Parathyroid adenoma (tissue), 2 donors: Measurements from ENCODE around the gene KCNJ15.

Source experiments
- H2AFZ ChIP-seq: fragments of 300-600 bp; sonication (generic); one replicate; pipeline ENCODE4 v1.7.0; 2017; ENCODE audit warnings: antibody characterized with exemption, mild to moderate bottlenecking
- H3K27ac ChIP-seq: fragments of 300-600 bp; sonication (generic); one replicate; pipeline ENCODE4 v1.7.0; 2017
- H3K27me3 ChIP-seq: fragments of 300-600 bp; sonication (generic); one replicate; pipeline ENCODE4 v1.7.0; 2017; ENCODE audit warnings: low read length; ENCODE audit not compliant: control insufficient read depth, insufficient read depth
- H3K36me3 ChIP-seq: fragments of 300-600 bp; sonication (generic); one replicate; pipeline ENCODE4 v1.7.0; 2017; ENCODE audit warnings: low read length; ENCODE audit not compliant: control insufficient read depth, insufficient read depth
- H3K4me1 ChIP-seq: fragments of 300-600 bp; sonication (generic); one replicate; pipeline ENCODE4 v1.7.0; 2017; ENCODE audit warnings: control low read depth
- H3K4me2 ChIP-seq: fragments of 300-600 bp; sonication (generic); one replicate; pipeline ENCODE4 v1.7.0; 2017; ENCODE audit warnings: low read length
- H3K4me3 ChIP-seq: fragments of 300-600 bp; sonication (generic); one replicate; pipeline ENCODE4 v1.7.0; 2017; ENCODE audit warnings: low read depth, low read length
- H3K79me2 ChIP-seq: fragments of 300-600 bp; sonication (generic); one replicate; pipeline ENCODE4 v1.7.0; 2017; ENCODE audit warnings: control low read depth
- H3K9ac ChIP-seq: fragments of 300-600 bp; sonication (generic); one replicate; pipeline ENCODE4 v1.7.0; 2017; ENCODE audit warnings: mild to moderate bottlenecking
- H3K9me3 ChIP-seq: fragments of 300-600 bp; sonication (generic); one replicate; pipeline ENCODE4 v1.7.0; 2017; ENCODE audit warnings: low read length; ENCODE audit not compliant: control insufficient read depth
- CTCF ChIP-seq: fragments of 300-600 bp; sonication (generic); IDR thresholded peaks from one replicate; pipeline ENCODE4 v1.7.0; 2017; ENCODE audit warnings: antibody characterized with exemption, mild to moderate bottlenecking
- donor health status: primary hyperparathyroidism.

Gene KCNJ15

GRCh38 chr21:38266732-38267131, 9.9 kb downstream of the KCNJ15 start:
- no peaks in the 10 kb centered on the region for H3K9me3 ChIP-seq
- no peak overlapping the region for H2AFZ ChIP-seq
- H3K4me2 ChIP-seq, result no peak overlapping the region
- peaks cover under 1% of the 10 kb centered on the region for H3K4me1 ChIP-seq
- H3K9ac ChIP-seq, result no peak overlapping the region
- H3K27ac ChIP-seq, result no peak overlapping the region
- no peak for TF ChIP-seq CTCF
- H3K79me2 ChIP-seq, result no peaks in the 10 kb centered on the region
- H3K4me3 ChIP-seq, result no peak overlapping the region
- no peaks in the 10 kb centered on the region for H3K27me3 ChIP-seq
- H3K36me3 ChIP-seq, result no peaks in the 10 kb centered on the region

- no peaks in the 10 kb centered on the region for H3K9me3 ChIP-seq
- no peak for TF ChIP-seq CTCF
- no peak overlapping the region for H3K9ac ChIP-seq
- no peaks in the 10 kb centered on the region for H3K79me2 ChIP-seq
- no peak overlapping the region for H3K4me2 ChIP-seq
- no peak overlapping the region for H2AFZ ChIP-seq
- H3K36me3 ChIP-seq, result no peaks in the 10 kb centered on the region
- H3K27ac ChIP-seq, result no peak overlapping the region
- no peaks in the 10 kb centered on the region for H3K4me1 ChIP-seq
- no peaks in the 10 kb centered on the region for H3K27me3 ChIP-seq
- no peak overlapping the region for H3K4me3 ChIP-seq
These were observed 10.5 kb downstream of the KCNJ15 start for GRCh38 chr21:38267136-38267755.

GRCh38 chr21:38267991-38268863, 11.4 kb downstream of the KCNJ15 start:
- Histone ChIP-seq H3K9ac (no peak overlapping the region), H3K4me1 (no peaks in the 10 kb centered on the region), H3K4me2 (no peak overlapping the region), H3K27ac (no peak overlapping the region), H3K27me3 (no peaks in the 10 kb centered on the region), H2AFZ (no peak overlapping the region), H3K79me2 (no peaks in the 10 kb centered on the region), H3K4me3 (no peak overlapping the region), H3K9me3 (no peaks in the 10 kb centered on the region), H3K36me3 (no peaks in the 10 kb centered on the region)
- no peak for TF ChIP-seq CTCF

- H3K4me1 ChIP-seq, result no peaks in the 10 kb centered on the region
- no peaks in the 10 kb centered on the region for H3K36me3 ChIP-seq
- H3K27ac ChIP-seq, result no peak overlapping the region
- H3K27me3 ChIP-seq, result no peaks in the 10 kb centered on the region
- no peaks in the 10 kb centered on the region for H3K9me3 ChIP-seq
- H3K9ac ChIP-seq, result no peak overlapping the region
- H3K4me2 ChIP-seq, result no peak overlapping the region
- H3K4me3 ChIP-seq, result no peak overlapping the region
- no peaks in the 10 kb centered on the region for H3K79me2 ChIP-seq
- no peak for TF ChIP-seq CTCF
- no peak overlapping the region for H2AFZ ChIP-seq
These were observed 12.2 kb downstream of the KCNJ15 start for GRCh38 chr21:38268864-38269575.
